ENCODE measurements around the gene KIF19. TPM values are rescaled to one million over a fixed set of nuclear protein-coding genes. Genes with fewer than 3 reads are reported as not detected.

The KIF19 gene
- polyA plus RNA-seq, 1 donor (not counting 4 experiments of a cell fraction or from before 2014, with no cell fraction given): not detected

GRCh38 chr17:74332763-74333283 is 6.8 kb downstream of the KIF19 start:
- H3K4me1 ChIP-seq (ENCODE audit: control insufficient read depth, extremely low read depth, insufficient read depth, low read length): no peaks in the 10 kb centered on the region
- no peaks in the 10 kb centered on the region for H3K79me2 ChIP-seq (ENCODE audit: control insufficient read depth, insufficient read depth, low read length)
- no peak overlapping the region for H3K4me3 ChIP-seq (ENCODE audit: control insufficient read depth in 2 of 3, extremely low read depth in 1 of 3, insufficient read depth in 2 of 3, low read depth in 1 of 3, low read length in 3 of 3)
- H3K9ac ChIP-seq (ENCODE audit: control insufficient read depth, extremely low read depth, insufficient read depth, low read length): no peak overlapping the region
- H3K27ac ChIP-seq (ENCODE audit: control insufficient read depth, insufficient read depth, low read length): no peak overlapping the region
- peaks cover 11% of the 10 kb centered on the region for H3K27me3 ChIP-seq (ENCODE audit: control insufficient read depth, extremely low read depth, insufficient read depth, low read length)
- no peak for DNase-seq (ENCODE audit: low read depth, low spot score)
- no peak overlapping the region for H3K4me2 ChIP-seq (ENCODE audit: control insufficient read depth, extremely low read depth, insufficient read depth, low read depth, low read length)
- dilution Hi-C loops (cut with MboI; ENCODE audit: extremely low pct_ligation_motif_present, low sequenced_read_pairs): no loop called here
- H3K36me3 ChIP-seq (ENCODE audit: control insufficient read depth in 2 of 2, extremely low read depth in 1 of 2, insufficient read depth in 2 of 2, low read length in 2 of 2): no peaks in the 10 kb centered on the region
- FAIRE-seq: no peak
- no peaks in the 10 kb centered on the region for H3K9me3 ChIP-seq (ENCODE audit: control insufficient read depth, low read depth, low read length)
- H2AFZ ChIP-seq (ENCODE audit: control insufficient read depth, low read length): no peak overlapping the region
- no peaks in the 10 kb centered on the region for H4K20me1 ChIP-seq (ENCODE audit: control insufficient read depth, extremely low read depth, insufficient read depth, low read length)
- H3K9me1 ChIP-seq (ENCODE audit: control insufficient read depth, extremely low read depth, insufficient read depth, low read length): no peaks in the 10 kb centered on the region
- TF ChIP-seq, protein P1, sequence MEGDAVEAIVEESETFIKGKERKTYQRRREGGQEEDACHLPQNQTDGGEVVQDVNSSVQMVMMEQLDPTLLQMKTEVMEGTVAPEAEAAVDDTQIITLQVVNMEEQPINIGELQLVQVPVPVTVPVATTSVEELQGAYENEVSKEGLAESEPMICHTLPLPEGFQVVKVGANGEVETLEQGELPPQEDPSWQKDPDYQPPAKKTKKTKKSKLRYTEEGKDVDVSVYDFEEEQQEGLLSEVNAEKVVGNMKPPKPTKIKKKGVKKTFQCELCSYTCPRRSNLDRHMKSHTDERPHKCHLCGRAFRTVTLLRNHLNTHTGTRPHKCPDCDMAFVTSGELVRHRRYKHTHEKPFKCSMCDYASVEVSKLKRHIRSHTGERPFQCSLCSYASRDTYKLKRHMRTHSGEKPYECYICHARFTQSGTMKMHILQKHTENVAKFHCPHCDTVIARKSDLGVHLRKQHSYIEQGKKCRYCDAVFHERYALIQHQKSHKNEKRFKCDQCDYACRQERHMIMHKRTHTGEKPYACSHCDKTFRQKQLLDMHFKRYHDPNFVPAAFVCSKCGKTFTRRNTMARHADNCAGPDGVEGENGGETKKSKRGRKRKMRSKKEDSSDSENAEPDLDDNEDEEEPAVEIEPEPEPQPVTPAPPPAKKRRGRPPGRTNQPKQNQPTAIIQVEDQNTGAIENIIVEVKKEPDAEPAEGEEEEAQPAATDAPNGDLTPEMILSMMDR (optimal IDR thresholded peaks at IDR 0.05 in 1 of 3, IDR thresholded peaks at IDR 0.05 in 1 of 3, conservative IDR thresholded peaks at IDR 0.05 in 1 of 3; ENCODE audit: extremely low read depth in 1 of 3, insufficient read depth in 2 of 3, low read length in 3 of 3): no peak
- no peak for TF ChIP-seq EZH2 (IDR thresholded peaks at IDR 0.05; ENCODE audit: low read length)

- peaks cover 16% of the 10 kb centered on the region for H3K27me3 ChIP-seq (ENCODE audit: control insufficient read depth, extremely low read depth, insufficient read depth, low read length)
- no peaks in the 10 kb centered on the region for H4K20me1 ChIP-seq (ENCODE audit: control insufficient read depth, extremely low read depth, insufficient read depth, low read length)
- FAIRE-seq: no peak
- no peaks in the 10 kb centered on the region for H3K4me1 ChIP-seq (ENCODE audit: control insufficient read depth, extremely low read depth, insufficient read depth, low read length)
- dilution Hi-C loops (cut with MboI; ENCODE audit: extremely low pct_ligation_motif_present, low sequenced_read_pairs): no loop called here
- no peak overlapping the region for H2AFZ ChIP-seq (ENCODE audit: control insufficient read depth, low read length)
- H3K9me3 ChIP-seq (ENCODE audit: control insufficient read depth, low read depth, low read length): no peaks in the 10 kb centered on the region
- H3K9me1 ChIP-seq (ENCODE audit: control insufficient read depth, extremely low read depth, insufficient read depth, low read length): no peaks in the 10 kb centered on the region
- DNase-seq (ENCODE audit: low read depth, low spot score): no peak
- no peaks in the 10 kb centered on the region for H3K79me2 ChIP-seq (ENCODE audit: control insufficient read depth, insufficient read depth, low read length)
- no peak overlapping the region for H3K27ac ChIP-seq (ENCODE audit: control insufficient read depth, insufficient read depth, low read length)
- H3K36me3 ChIP-seq (ENCODE audit: control insufficient read depth in 2 of 2, extremely low read depth in 1 of 2, insufficient read depth in 2 of 2, low read length in 2 of 2): no peaks in the 10 kb centered on the region
- H3K9ac ChIP-seq (ENCODE audit: control insufficient read depth, extremely low read depth, insufficient read depth, low read length): no peak overlapping the region
- TF ChIP-seq EZH2 (IDR thresholded peaks at IDR 0.05; ENCODE audit: low read length): no peak
- TF ChIP-seq, protein P1 (optimal IDR thresholded peaks at IDR 0.05 in 1 of 3, IDR thresholded peaks at IDR 0.05 in 1 of 3, conservative IDR thresholded peaks at IDR 0.05 in 1 of 3; ENCODE audit: extremely low read depth in 1 of 3, insufficient read depth in 2 of 3, low read length in 3 of 3): no peak
- H3K4me2 ChIP-seq (ENCODE audit: control insufficient read depth, extremely low read depth, insufficient read depth, low read depth, low read length): no peak overlapping the region
- no peak overlapping the region for H3K4me3 ChIP-seq (ENCODE audit: control insufficient read depth in 2 of 3, extremely low read depth in 1 of 3, insufficient read depth in 2 of 3, low read depth in 1 of 3, low read length in 3 of 3)
These were observed 8.5 kb downstream of the KIF19 start for GRCh38 chr17:74334393-74335039.
